Activated naive CD8-positive, alpha-beta T cell treated with anti-CD3 and anti-CD28 coated beads, Interleukin-2, amount 10 ng/mL, durations not matched to agents 7 days and 5 days (primary cell): ENCODE data around the gene PTCHD1. TPM values are rescaled to one million over a fixed set of nuclear protein-coding genes. Genes with fewer than 3 reads are reported as not detected.

Experiments
- ATAC-seq: fragments of 150-1000 bp; cut with Tn5 transposase; one replicate; pipeline ENCODE4 v1.10.0; 2021; ENCODE audit warnings: low read depth, moderate library complexity
- POLR2A ChIA-PET: fragments of 350-600 bp; sonication (Branson Sonifier 250); formaldehyde crosslinking; loops from one replicate; lab custom pipeline; 2021; ENCODE audit warnings: antibody characterized with exemption; lab: Charles Lee
- DNase-seq: peaks from one replicate; pipeline ENCODE4 v3.0.0; 2021
- H3K27ac Mint-ChIP-seq: one replicate; pipeline ENCODE4 v1.8.0; 2022; ENCODE audit warnings: mild to moderate bottlenecking, mixed read lengths
- H3K27me3 Mint-ChIP-seq: one replicate; pipeline ENCODE4 v1.8.0; 2022; ENCODE audit warnings: mild to moderate bottlenecking, moderate library complexity, mixed read lengths
- H3K36me3 Mint-ChIP-seq: one replicate; pipeline ENCODE4 v1.8.0; 2021; ENCODE audit warnings: mild to moderate bottlenecking, mixed read lengths
- H3K4me1 Mint-ChIP-seq: one replicate; pipeline ENCODE4 v1.8.0; 2021; ENCODE audit warnings: mixed read lengths
- H3K4me3 Mint-ChIP-seq: one replicate; pipeline ENCODE4 v1.8.0; 2022; ENCODE audit warnings: mild to moderate bottlenecking, moderate library complexity, mixed read lengths
- H3K9me3 Mint-ChIP-seq: one replicate; pipeline ENCODE4 v1.8.0; 2021; ENCODE audit warnings: mixed read lengths
- total RNA-seq, 2 experiments: library from RNA; stranded (reverse); gene quantifications; one replicate each; pipeline ENCODE4 v1.2.3, GENCODE V29; 2021

The PTCHD1 gene
- not detected for total RNA-seq

GRCh38 chrX:23334848-23335599 lies at the start of gene PTCHD1:
TSS of gene PTCHD1 (plus strand) at chrX:23334849. CDS start at chrX:23334876, 27 bp downstream.
- no peak for ATAC-seq
- no peak for DNase-seq
- H3K27ac Mint-ChIP-seq: no peak within 1 kb of the TSS
- POLR2A ChIA-PET: no interaction called here
- peaks cover 53% of the 10 kb centered on the region for H3K27me3 Mint-ChIP-seq
- peaks cover 5% of the 10 kb centered on the region for H3K4me1 Mint-ChIP-seq
- no peaks in the 10 kb centered on the region for H3K36me3 Mint-ChIP-seq
- peak within 1 kb of the TSS; percentile 53 for H3K4me3 Mint-ChIP-seq
- H3K9me3 Mint-ChIP-seq: no peaks in the 10 kb centered on the region

- Mint-ChIP-seq H3K36me3 (no peaks in the 10 kb centered on the region), H3K4me3 (no peak overlapping the region), H3K4me1 (no peaks in the 10 kb centered on the region), H3K27ac (no peak overlapping the region), H3K27me3 (no peaks in the 10 kb centered on the region), H3K9me3 (no peaks in the 10 kb centered on the region)
- POLR2A ChIA-PET: no interaction called here
- DNase-seq (no peak), ATAC-seq (no peak)
These were observed 47.9 kb upstream of the PTCHD1 start for GRCh38 chrX:23286731-23287130.

GRCh38 chrX:23287191-23287725 lies 47.4 kb upstream of the PTCHD1 start:
- Mint-ChIP-seq H3K4me1 (no peaks in the 10 kb centered on the region), H3K4me3 (no peak overlapping the region), H3K36me3 (no peaks in the 10 kb centered on the region), H3K9me3 (no peaks in the 10 kb centered on the region), H3K27me3 (no peaks in the 10 kb centered on the region), H3K27ac (no peak overlapping the region)
- DNase-seq (no peak), ATAC-seq (no peak)
- POLR2A ChIA-PET: no interaction called here

GRCh38 chrX:23292354-23292987 lies 42.2 kb upstream of the PTCHD1 start:
- no peak for ATAC-seq
- H3K27ac Mint-ChIP-seq: no peak overlapping the region
- no peaks in the 10 kb centered on the region for H3K9me3 Mint-ChIP-seq
- no peaks in the 10 kb centered on the region for H3K4me1 Mint-ChIP-seq
- DNase-seq: no peak
- H3K4me3 Mint-ChIP-seq: no peak overlapping the region
- H3K36me3 Mint-ChIP-seq: no peaks in the 10 kb centered on the region
- POLR2A ChIA-PET: no interaction called here
- H3K27me3 Mint-ChIP-seq: no peaks in the 10 kb centered on the region

- no peaks in the 10 kb centered on the region for H3K9me3 Mint-ChIP-seq
- POLR2A ChIA-PET: no interaction called here
- no peak overlapping the region for H3K27ac Mint-ChIP-seq
- H3K4me1 Mint-ChIP-seq: no peaks in the 10 kb centered on the region
- H3K4me3 Mint-ChIP-seq: no peak overlapping the region
- no peaks in the 10 kb centered on the region for H3K36me3 Mint-ChIP-seq
- H3K27me3 Mint-ChIP-seq: no peaks in the 10 kb centered on the region
- no peak for DNase-seq
- ATAC-seq: no peak
These were observed 41.5 kb upstream of the PTCHD1 start for GRCh38 chrX:23292988-23293651.

- POLR2A ChIA-PET: no interaction called here
- DNase-seq (no peak), ATAC-seq (no peak)
- no peaks in the 10 kb centered on the region for H3K4me1 Mint-ChIP-seq
- H3K9me3 Mint-ChIP-seq: no peaks in the 10 kb centered on the region
- no peaks in the 10 kb centered on the region for H3K36me3 Mint-ChIP-seq
- H3K4me3 Mint-ChIP-seq: no peak overlapping the region
- peaks cover 3% of the 10 kb centered on the region for H3K27me3 Mint-ChIP-seq
- H3K27ac Mint-ChIP-seq: no peak overlapping the region
These were observed 29.8 kb upstream of the PTCHD1 start for GRCh38 chrX:23304881-23305280.

GRCh38 chrX:23311731-23312130 lies 22.9 kb upstream of the PTCHD1 start:
- peaks cover 2% of the 10 kb centered on the region for H3K27me3 Mint-ChIP-seq
- H3K9me3 Mint-ChIP-seq: no peaks in the 10 kb centered on the region
- H3K27ac Mint-ChIP-seq: no peak overlapping the region
- DNase-seq (no peak), ATAC-seq (no peak)
- no peaks in the 10 kb centered on the region for H3K4me1 Mint-ChIP-seq
- POLR2A ChIA-PET: no interaction called here
- H3K36me3 Mint-ChIP-seq: no peaks in the 10 kb centered on the region
- H3K4me3 Mint-ChIP-seq: no peak overlapping the region

GRCh38 chrX:23312136-23312535 lies 22.5 kb upstream of the PTCHD1 start:
- ATAC-seq (no peak), DNase-seq (no peak)
- peaks cover 2% of the 10 kb centered on the region for H3K27me3 Mint-ChIP-seq
- H3K4me1 Mint-ChIP-seq: no peaks in the 10 kb centered on the region
- H3K4me3 Mint-ChIP-seq: no peak overlapping the region
- no peaks in the 10 kb centered on the region for H3K9me3 Mint-ChIP-seq
- H3K36me3 Mint-ChIP-seq: no peaks in the 10 kb centered on the region
- no peak overlapping the region for H3K27ac Mint-ChIP-seq
- POLR2A ChIA-PET: no interaction called here

GRCh38 chrX:23317799-23318724 lies 16.6 kb upstream of the PTCHD1 start:
- no peaks in the 10 kb centered on the region for H3K4me1 Mint-ChIP-seq
- H3K4me3 Mint-ChIP-seq: no peak overlapping the region
- no peak for ATAC-seq
- peak; percentile 39 for DNase-seq
- H3K9me3 Mint-ChIP-seq: no peaks in the 10 kb centered on the region
- no peaks in the 10 kb centered on the region for H3K36me3 Mint-ChIP-seq
- POLR2A ChIA-PET: no interaction called here
- no peak overlapping the region for H3K27ac Mint-ChIP-seq
- peaks cover 5% of the 10 kb centered on the region for H3K27me3 Mint-ChIP-seq

- H3K27ac Mint-ChIP-seq: no peak overlapping the region
- POLR2A ChIA-PET: no interaction called here
- H3K9me3 Mint-ChIP-seq: no peaks in the 10 kb centered on the region
- H3K4me1 Mint-ChIP-seq: peaks cover under 1% of the 10 kb centered on the region
- H3K36me3 Mint-ChIP-seq: no peaks in the 10 kb centered on the region
- DNase-seq: no peak
- H3K27me3 Mint-ChIP-seq: peaks cover 24% of the 10 kb centered on the region
- ATAC-seq: no peak
- H3K4me3 Mint-ChIP-seq: no peak overlapping the region
These were observed 7.5 kb upstream of the PTCHD1 start for GRCh38 chrX:23327104-23327503.

- Mint-ChIP-seq H3K9me3 (no peaks in the 10 kb centered on the region), H3K4me3 (no peak overlapping the region), H3K27ac (no peak overlapping the region), H3K27me3 (peaks cover 52% of the 10 kb centered on the region), H3K36me3 (no peaks in the 10 kb centered on the region), H3K4me1 (peaks cover 5% of the 10 kb centered on the region)
- ATAC-seq (no peak), DNase-seq (no peak)
- POLR2A ChIA-PET: no interaction called here
These were observed 2.9 kb upstream of the PTCHD1 start for GRCh38 chrX:23331701-23332100.

- H3K4me1 Mint-ChIP-seq: peaks cover 5% of the 10 kb centered on the region
These were observed 2.4 kb upstream of the PTCHD1 start for GRCh38 chrX:23332101-23332887.

More at GRCh38 chrX:23332101-23332887, 2.4 kb upstream of the PTCHD1 start:
- H3K27ac Mint-ChIP-seq: no peak overlapping the region
- ATAC-seq (no peak), DNase-seq (no peak)
- POLR2A ChIA-PET: no interaction called here
- no peaks in the 10 kb centered on the region for H3K9me3 Mint-ChIP-seq
- H3K4me3 Mint-ChIP-seq: peak overlapping the region; percentile 48
- H3K27me3 Mint-ChIP-seq: peaks cover 51% of the 10 kb centered on the region
- no peaks in the 10 kb centered on the region for H3K36me3 Mint-ChIP-seq
